GM23338 (cell line): Measurements from ENCODE around the gene CERS1. TPM values are rescaled to one million over a fixed set of nuclear protein-coding genes. Genes with fewer than 3 reads are reported as not detected.

Experiments used
- ATAC-seq: fragments of 200-7000 bp; cut with Tn5 transposase; 3 replicates; pipeline ENCODE4 v1.9.1; 2020
- DNase-seq: peaks from one replicate; pipeline ENCODE4 v3.0.0-alpha.2; 2015; ENCODE audit warnings: low spot score
- H2AFZ ChIP-seq: fragments of 200-600 bp; sonication (generic); 2 replicates; pipeline ENCODE4 v1.8.0; 2016; ENCODE audit warnings: antibody characterized with exemption, mild to moderate bottlenecking, moderate library complexity
- H3F3A ChIP-seq: fragments of 200-600 bp; sonication (generic); replicated peaks from 2 replicates; pipeline ENCODE4 v1.8.0; 2017; ENCODE audit warnings: antibody characterized with exemption, mixed run types, low read depth
- H3K27ac ChIP-seq: fragments of 200-600 bp; sonication (generic); 2 replicates; pipeline ENCODE4 v1.6.1; 2016; ENCODE audit warnings: low read depth
- H3K27me3 ChIP-seq: fragments of 200-600 bp; sonication (generic); 2 replicates; pipeline ENCODE4 v1.8.0; 2016; ENCODE audit warnings: mild to moderate bottlenecking, mixed run types, moderate library complexity; ENCODE audit not compliant: insufficient read depth
- H3K36me3 ChIP-seq: fragments of 200-600 bp; sonication (generic); 2 replicates; pipeline ENCODE4 v1.8.0; 2016; ENCODE audit warnings: mild to moderate bottlenecking; ENCODE audit not compliant: insufficient read depth
- H3K4me1 ChIP-seq: fragments of 200-600 bp; sonication (generic); 2 replicates; pipeline ENCODE4 v1.8.0; 2016; ENCODE audit warnings: mild to moderate bottlenecking, moderate library complexity; ENCODE audit not compliant: insufficient read depth
- H3K4me2 ChIP-seq: fragments of 200-600 bp; sonication (generic); 2 replicates; pipeline ENCODE4 v1.7.1; 2017; ENCODE audit warnings: mixed run types
- H3K4me3 ChIP-seq: fragments of 200-600 bp; sonication (generic); 2 replicates; pipeline ENCODE4 v1.6.1; 2016; ENCODE audit warnings: mixed run types
- H3K79me2 ChIP-seq: fragments of 200-600 bp; sonication (generic); replicated peaks from 2 replicates; pipeline ENCODE4 v1.8.0; 2017; ENCODE audit warnings: mild to moderate bottlenecking; ENCODE audit not compliant: insufficient read depth
- H3K9me2 ChIP-seq: fragments of 200-600 bp; sonication (generic); 2 replicates; pipeline ENCODE4 v1.8.0; 2017; ENCODE audit not compliant: insufficient read depth
- H4K20me1 ChIP-seq: fragments of 200-600 bp; sonication (generic); replicated peaks from 2 replicates; pipeline ENCODE4 v1.8.0; 2017; ENCODE audit warnings: mild to moderate bottlenecking; ENCODE audit not compliant: insufficient read depth
- H3K27ac Mint-ChIP-seq: 2 replicates; pipeline ENCODE4 v1.8.0; 2020; ENCODE audit warnings: inconsistent platforms, mild to moderate bottlenecking, moderate library complexity, mixed read lengths
- H3K27me3 Mint-ChIP-seq: 3 replicates; pipeline ENCODE4 v1.8.0; 2022; ENCODE audit warnings: low read depth, mild to moderate bottlenecking, moderate library complexity, mixed read lengths, inconsistent platforms; ENCODE audit not compliant: insufficient read depth, poor library complexity
- H3K36me3 Mint-ChIP-seq: 3 replicates; pipeline ENCODE4 v1.8.0; 2021; ENCODE audit warnings: low read depth, mild to moderate bottlenecking, inconsistent platforms, moderate library complexity, mixed read lengths
- H3K4me1 Mint-ChIP-seq: 3 replicates; pipeline ENCODE4 v1.8.0; 2020; ENCODE audit warnings: mild to moderate bottlenecking, inconsistent platforms, mixed read lengths
- H3K4me3 Mint-ChIP-seq: 3 replicates; pipeline ENCODE4 v1.8.0; 2021; ENCODE audit warnings: moderate library complexity, mild to moderate bottlenecking, inconsistent platforms, mixed read lengths
- H3K9me3 Mint-ChIP-seq: 3 replicates; pipeline ENCODE4 v1.8.0; 2020; ENCODE audit warnings: moderate library complexity, mild to moderate bottlenecking, inconsistent platforms, mixed read lengths
- CREB1 ChIP-seq: fragments of 250-450 bp; sonication (Bioruptor Pico); IDR thresholded peaks from 2 replicates; pipeline ENCODE4 v1.5.0; 2020; ENCODE audit warnings: low read depth, mild to moderate bottlenecking, moderate library complexity
- ETS1 ChIP-seq: IDR thresholded peaks from 2 replicates; pipeline ENCODE4 v1.6.1; 2016; ENCODE audit warnings: antibody characterized with exemption
- EZH2 ChIP-seq: fragments of 200-600 bp; sonication (generic); IDR thresholded peaks from one replicate; pipeline ENCODE4 v1.8.0; 2017; ENCODE audit warnings: antibody characterized with exemption, mild to moderate bottlenecking, low read depth; ENCODE audit not compliant: unreplicated experiment
- EZH2phosphoT487 ChIP-seq: fragments of 200-600 bp; sonication (generic); IDR thresholded peaks from one replicate; pipeline ENCODE4 v1.8.1; 2018; ENCODE audit warnings: antibody characterized with exemption; ENCODE audit not compliant: unreplicated experiment
- NANOG ChIP-seq: IDR thresholded peaks from 2 replicates; pipeline ENCODE4 v1.6.1; 2016; ENCODE audit warnings: antibody characterized with exemption, borderline replicate concordance
- POLR2AphosphoS5 ChIP-seq: IDR thresholded peaks from 2 replicates; pipeline ENCODE4 v1.6.1; 2016; ENCODE audit warnings: antibody characterized with exemption, low read depth
- REST ChIP-seq: IDR thresholded peaks from one replicate; pipeline ENCODE4 v1.6.1; 2018; ENCODE audit warnings: antibody characterized with exemption; ENCODE audit not compliant: unreplicated experiment
- STAT1 ChIP-seq: IDR thresholded peaks from one replicate; pipeline ENCODE4 v1.6.1; 2016; ENCODE audit warnings: antibody characterized with exemption; ENCODE audit not compliant: unreplicated experiment
- ZNF114 ChIP-seq: fragments of 250-450 bp; sonication (Bioruptor Pico); IDR thresholded peaks from 2 replicates; pipeline ENCODE4 v1.5.0; 2020; ENCODE audit warnings: mild to moderate bottlenecking, moderate library complexity
- ZNF331 ChIP-seq: fragments of 250-450 bp; sonication (Bioruptor Pico); IDR thresholded peaks from 2 replicates; pipeline ENCODE4 v1.5.0; 2020; ENCODE audit warnings: low read depth, mild to moderate bottlenecking, moderate library complexity
- polyA plus RNA-seq: library from polyadenylated mRNA; unstranded; fragments of >200 nt; fragmentation: Nextera tagmentation; extraction: Ambion mirVana; gene quantifications from 2 replicates; pipeline ENCODE4 v1.2.1, GENCODE V29; 2016
- total RNA-seq: library from RNA; depleted of rRNA; stranded (reverse); fragments of >200 nt; shearing (Covaris generic); gene quantifications from 2 replicates; pipeline ENCODE4 v1.2.3, GENCODE V29; 2014
- TF ChIP-seq, protein P1 (sequence below): fragments of 250-450 bp; sonication (Bioruptor Pico); IDR thresholded peaks from 2 replicates; pipeline ENCODE4 v1.5.0; 2020; ENCODE audit warnings: mild to moderate bottlenecking, moderate library complexity

The CERS1 gene
- total and polyA plus RNA-seq, 2 experiments from 2014 or later, result 11.1 to 12.2 TPM

DNA sequence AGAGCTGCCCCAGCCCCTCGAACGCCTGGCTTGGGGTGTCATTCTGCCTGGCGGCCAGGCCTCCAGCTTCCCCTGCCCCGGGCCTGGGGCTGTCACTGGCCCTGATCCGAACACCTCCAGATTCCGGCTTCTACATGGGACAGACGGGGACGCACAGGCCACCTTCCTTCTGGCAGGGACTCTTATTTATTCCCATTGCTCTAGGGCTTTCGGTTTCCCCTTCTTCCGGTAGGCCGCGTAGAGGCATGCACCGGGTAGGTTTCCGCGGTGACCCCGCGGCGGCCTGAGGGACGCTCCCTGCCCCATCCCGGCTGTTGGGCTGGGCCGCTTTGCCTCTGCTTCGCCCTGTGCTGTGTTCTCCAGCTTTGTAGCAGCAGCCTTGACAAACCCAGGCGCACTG is 28.2 kb downstream of the CERS1 start:
- H3K27ac Mint-ChIP-seq, result no peak overlapping the region
- H3K4me2 ChIP-seq, result peak overlapping the region; percentile 65; the same call in 1 of the 2 replicates
- DNase-seq (no peak), ATAC-seq (no peak; the same call in 2 of the 3 replicates)
- H3K9me2 ChIP-seq, result no peaks in the 10 kb centered on the region
- no peaks in the 10 kb centered on the region for H3K79me2 ChIP-seq
- H3K36me3 ChIP-seq, result 0 out of 2 replicates have a peak, but pooled peaks cover 2% of the 10 kb centered on the region
- no peak overlapping the region for H2AFZ ChIP-seq
- no peak overlapping the region for H3K4me3 ChIP-seq
- H3K27me3 ChIP-seq, result peaks cover 33% of the 10 kb centered on the region
- peaks cover 37% of the 10 kb centered on the region for H3K36me3 Mint-ChIP-seq
- H3F3A ChIP-seq, result peaks cover 31% of the 10 kb centered on the region
- no peaks in the 10 kb centered on the region; the same call in 2 of the 3 replicates for H3K9me3 Mint-ChIP-seq
- H3K4me1 Mint-ChIP-seq, result peaks cover 9% of the 10 kb centered on the region; the same call in 2 of the 3 replicates
- TF ChIP-seq ETS1 (no peak), REST (no peak), EZH2 (no peak), ZNF114 (CRISPR knock-in tag) (no peak), NANOG (no peak), STAT1 (no peak), ZNF331 (CRISPR knock-in tag) (no peak), POLR2AphosphoS5 (no peak), EZH2phosphoT487 (no peak), CREB1 (CRISPR knock-in tag) (no peak)
- TF ChIP-seq, protein P1, sequence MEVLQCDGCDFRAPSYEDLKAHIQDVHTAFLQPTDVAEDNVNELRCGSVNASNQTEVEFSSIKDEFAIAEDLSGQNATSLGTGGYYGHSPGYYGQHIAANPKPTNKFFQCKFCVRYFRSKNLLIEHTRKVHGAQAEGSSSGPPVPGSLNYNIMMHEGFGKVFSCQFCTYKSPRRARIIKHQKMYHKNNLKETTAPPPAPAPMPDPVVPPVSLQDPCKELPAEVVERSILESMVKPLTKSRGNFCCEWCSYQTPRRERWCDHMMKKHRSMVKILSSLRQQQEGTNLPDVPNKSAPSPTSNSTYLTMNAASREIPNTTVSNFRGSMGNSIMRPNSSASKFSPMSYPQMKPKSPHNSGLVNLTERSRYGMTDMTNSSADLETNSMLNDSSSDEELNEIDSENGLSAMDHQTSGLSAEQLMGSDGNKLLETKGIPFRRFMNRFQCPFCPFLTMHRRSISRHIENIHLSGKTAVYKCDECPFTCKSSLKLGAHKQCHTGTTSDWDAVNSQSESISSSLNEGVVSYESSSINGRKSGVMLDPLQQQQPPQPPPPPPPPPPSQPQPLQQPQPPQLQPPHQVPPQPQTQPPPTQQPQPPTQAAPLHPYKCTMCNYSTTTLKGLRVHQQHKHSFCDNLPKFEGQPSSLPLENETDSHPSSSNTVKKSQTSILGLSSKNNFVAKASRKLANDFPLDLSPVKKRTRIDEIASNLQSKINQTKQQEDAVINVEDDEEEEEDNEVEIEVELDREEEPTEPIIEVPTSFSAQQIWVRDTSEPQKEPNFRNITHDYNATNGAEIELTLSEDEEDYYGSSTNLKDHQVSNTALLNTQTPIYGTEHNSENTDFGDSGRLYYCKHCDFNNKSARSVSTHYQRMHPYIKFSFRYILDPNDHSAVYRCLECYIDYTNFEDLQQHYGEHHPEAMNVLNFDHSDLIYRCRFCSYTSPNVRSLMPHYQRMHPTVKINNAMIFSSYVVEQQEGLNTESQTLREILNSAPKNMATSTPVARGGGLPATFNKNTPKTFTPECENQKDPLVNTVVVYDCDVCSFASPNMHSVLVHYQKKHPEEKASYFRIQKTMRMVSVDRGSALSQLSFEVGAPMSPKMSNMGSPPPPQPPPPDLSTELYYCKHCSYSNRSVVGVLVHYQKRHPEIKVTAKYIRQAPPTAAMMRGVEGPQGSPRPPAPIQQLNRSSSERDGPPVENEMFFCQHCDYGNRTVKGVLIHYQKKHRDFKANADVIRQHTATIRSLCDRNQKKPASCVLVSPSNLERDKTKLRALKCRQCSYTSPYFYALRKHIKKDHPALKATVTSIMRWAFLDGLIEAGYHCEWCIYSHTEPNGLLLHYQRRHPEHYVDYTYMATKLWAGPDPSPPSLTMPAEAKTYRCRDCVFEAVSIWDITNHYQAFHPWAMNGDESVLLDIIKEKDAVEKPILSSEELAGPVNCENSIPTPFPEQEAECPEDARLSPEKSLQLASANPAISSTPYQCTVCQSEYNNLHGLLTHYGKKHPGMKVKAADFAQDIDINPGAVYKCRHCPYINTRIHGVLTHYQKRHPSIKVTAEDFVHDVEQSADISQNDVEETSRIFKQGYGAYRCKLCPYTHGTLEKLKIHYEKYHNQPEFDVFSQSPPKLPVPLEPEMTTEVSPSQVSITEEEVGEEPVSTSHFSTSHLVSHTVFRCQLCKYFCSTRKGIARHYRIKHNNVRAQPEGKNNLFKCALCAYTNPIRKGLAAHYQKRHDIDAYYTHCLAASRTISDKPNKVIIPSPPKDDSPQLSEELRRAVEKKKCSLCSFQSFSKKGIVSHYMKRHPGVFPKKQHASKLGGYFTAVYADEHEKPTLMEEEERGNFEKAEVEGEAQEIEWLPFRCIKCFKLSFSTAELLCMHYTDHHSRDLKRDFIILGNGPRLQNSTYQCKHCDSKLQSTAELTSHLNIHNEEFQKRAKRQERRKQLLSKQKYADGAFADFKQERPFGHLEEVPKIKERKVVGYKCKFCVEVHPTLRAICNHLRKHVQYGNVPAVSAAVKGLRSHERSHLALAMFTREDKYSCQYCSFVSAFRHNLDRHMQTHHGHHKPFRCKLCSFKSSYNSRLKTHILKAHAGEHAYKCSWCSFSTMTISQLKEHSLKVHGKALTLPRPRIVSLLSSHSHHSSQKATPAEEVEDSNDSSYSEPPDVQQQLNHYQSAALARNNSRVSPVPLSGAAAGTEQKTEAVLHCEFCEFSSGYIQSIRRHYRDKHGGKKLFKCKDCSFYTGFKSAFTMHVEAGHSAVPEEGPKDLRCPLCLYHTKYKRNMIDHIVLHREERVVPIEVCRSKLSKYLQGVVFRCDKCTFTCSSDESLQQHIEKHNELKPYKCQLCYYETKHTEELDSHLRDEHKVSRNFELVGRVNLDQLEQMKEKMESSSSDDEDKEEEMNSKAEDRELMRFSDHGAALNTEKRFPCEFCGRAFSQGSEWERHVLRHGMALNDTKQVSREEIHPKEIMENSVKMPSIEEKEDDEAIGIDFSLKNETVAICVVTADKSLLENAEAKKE (CRISPR knock-in tag), result no peak
- H4K20me1 ChIP-seq, result peaks cover 14% of the 10 kb centered on the region
- no peak overlapping the region for H3K27ac ChIP-seq
- peak overlapping the region; percentile 39; the same call in 1 of the 3 replicates for H3K4me3 Mint-ChIP-seq
- peaks cover 23% of the 10 kb centered on the region for H3K27me3 Mint-ChIP-seq
- H3K4me1 ChIP-seq, result peaks cover 5% of the 10 kb centered on the region; the same call in 1 of the 2 replicates
